Sigmoid colon (tissue), 7 donors: ENCODE measurements around the gene OTX1. TPM values are rescaled to one million over a fixed set of nuclear protein-coding genes. Genes with fewer than 3 reads are reported as not detected.

ENCODE experiments used
- DNase-seq: peaks from one replicate; pipeline ENCODE4 v3.0.0-alpha.2; 2019
- H3K27ac ChIP-seq, 4 donors: fragments of 200-600 bp; sonication (generic); one replicate each; pipeline ENCODE4 v1.5.1; 2016 to 2019; ENCODE audit warnings: mild to moderate bottlenecking in 1 of 4
- H3K27me3 ChIP-seq, 3 donors: fragments of 200-600 bp; sonication (generic); one replicate each; pipeline ENCODE4 v1.5.1; 2019; ENCODE audit warnings: mild to moderate bottlenecking in 1 of 3
- H3K36me3 ChIP-seq, 4 donors: fragments of 200-600 bp; sonication (generic); one replicate each; pipeline ENCODE4 v1.5.1; 2016 to 2019
- H3K4me1 ChIP-seq, 4 donors: fragments of 200-600 bp; sonication (generic); one replicate each; pipeline ENCODE4 v1.5.1; 2017 to 2019
- H3K4me3 ChIP-seq, 4 donors: fragments of 200-600 bp; sonication (generic); one replicate each; pipeline ENCODE4 v1.5.1; 2017 to 2019; ENCODE audit warnings: mild to moderate bottlenecking in 2 of 4, moderate library complexity in 1 of 4
- H3K9me3 ChIP-seq, 4 donors: fragments of 200-600 bp in 3 of 4; sonication (generic) in 3 of 4; one replicate each; pipeline versions ENCODE4 v1.5.1 to v1.6.1; 2013 to 2019
- CTCF ChIP-seq, 4 experiments: fragments of 450-650 bp in 3 of 4; fragments of 200-600 bp in 1 of 4; IDR thresholded peaks; one replicate each; pipeline ENCODE4 v1.5.1; 2016 to 2019; ENCODE audit warnings: antibody characterized with exemption in 4 of 4, mild to moderate bottlenecking in 3 of 4, moderate library complexity in 2 of 4
- EP300 ChIP-seq, 4 donors: sonication (generic); formaldehyde crosslinking; IDR thresholded peaks; one replicate each; pipeline ENCODE4 v1.6.1; 2017; ENCODE audit warnings: antibody characterized with exemption in 4 of 4
- POLR2A ChIP-seq, 2 donors: fragments of 450-650 bp; IDR thresholded peaks; one replicate each; pipeline ENCODE4 v1.6.1; 2016; ENCODE audit warnings: antibody characterized with exemption in 2 of 2, mild to moderate bottlenecking in 2 of 2, moderate library complexity in 2 of 2
- POLR2AphosphoS5 ChIP-seq, 4 donors: sonication (generic); formaldehyde crosslinking; IDR thresholded peaks; one replicate each; pipeline ENCODE4 v1.6.1; 2017; ENCODE audit warnings: antibody characterized with exemption in 4 of 4
- WGBS, 2 donors: extraction: QIAGEN DNeasy Blood & Tissue Kit; methylation state at CpG; one replicate each; pipeline ENCODE4 v1.1.7; 2013; 5-methylcytosine and 5-hydroxymethylcytosine counted together
- intact Hi-C: fragments of 100-400 bp; cut with DNase I; formaldehyde crosslinking; loops from one replicate; pipeline ENCODE4 v1.15.1; 2023
- polyA plus RNA-seq, 3 donors: library from polyadenylated mRNA; stranded (reverse); fragments of 200-250 nt; gene quantifications; one replicate each; pipeline ENCODE4 v1.2.3, GENCODE V29; 2013
- total RNA-seq, 4 donors: library from RNA; depleted of rRNA; stranded (reverse); fragments of >200 nt; gene quantifications; one replicate each; pipeline ENCODE4 v1.1.0, GENCODE V29; 2016
- donor health status: healthy with polysubstance abuse.
- donor health status: Bipolar disorder and iron deficiency.
- donor health status: healthy.

OTX1 gene
- total and polyA plus RNA-seq, 7 donors = 0.54 TPM; not detected in 6

- no peak for DNase-seq
- no peaks in the 10 kb centered on the region for H3K27me3 ChIP-seq
- 21 to 60% methylated on average over 1 of the region's 1 CpG for WGBS, 2 donors
- intact Hi-C loops = no loop called here
- no peaks in the 10 kb centered on the region for H3K4me1 ChIP-seq
- TF ChIP-seq POLR2AphosphoS5 (IDR thresholded peaks at IDR 0.05) (no peak), POLR2A (IDR thresholded peaks at IDR 0.05) (no peak)
- H3K27ac ChIP-seq = no peak overlapping the region
- H3K9me3 ChIP-seq = no peaks in the 10 kb centered on the region
- H3K36me3 ChIP-seq = no peaks in the 10 kb centered on the region
- no peak overlapping the region for H3K4me3 ChIP-seq
These were observed 36.1 kb downstream of the OTX1 start for GRCh38 chr2:63086687-63087086.

GRCh38 chr2:63092401-63092800 lies 41.8 kb downstream of the OTX1 start:
- H3K4me1 ChIP-seq = no peaks in the 10 kb centered on the region
- no peak for DNase-seq
- TF ChIP-seq EP300 (IDR thresholded peaks at IDR 0.05) = no peak
- intact Hi-C loops = no loop called here
- no peaks in the 10 kb centered on the region for H3K9me3 ChIP-seq
- H3K36me3 ChIP-seq = no peaks in the 10 kb centered on the region
- no peak overlapping the region for H3K4me3 ChIP-seq
- WGBS, 2 donors = 86 to 93% methylated on average over 1 of the region's 1 CpG
- H3K27me3 ChIP-seq = no peaks in the 10 kb centered on the region
- H3K27ac ChIP-seq = no peak overlapping the region

- Histone ChIP-seq H3K36me3 (no peaks in the 10 kb centered on the region), H3K9me3 (no peaks in the 10 kb centered on the region), H3K27me3 (no peaks in the 10 kb centered on the region), H3K27ac (no peak overlapping the region), H3K4me3 (no peak overlapping the region), H3K4me1 (no peaks in the 10 kb centered on the region)
- intact Hi-C loops = no loop called here
- DNase-seq = no peak
- 0% methylated on average over 1 of the region's 1 CpG for WGBS, 2 donors
- TF ChIP-seq EP300 (IDR thresholded peaks at IDR 0.05) (no peak), CTCF (IDR thresholded peaks at IDR 0.05) (no peak), POLR2AphosphoS5 (IDR thresholded peaks at IDR 0.05) (no peak), POLR2A (IDR thresholded peaks at IDR 0.05) (no peak)
These were observed 42.2 kb downstream of the OTX1 start for GRCh38 chr2:63092857-63093256.

- intact Hi-C loops = no loop called here
- no peak for DNase-seq
- H3K4me3 ChIP-seq = no peak overlapping the region
- no peaks in the 10 kb centered on the region for H3K9me3 ChIP-seq
- no peaks in the 10 kb centered on the region for H3K4me1 ChIP-seq
- H3K27me3 ChIP-seq = no peaks in the 10 kb centered on the region
- TF ChIP-seq POLR2AphosphoS5 (IDR thresholded peaks at IDR 0.05) (no peak), POLR2A (IDR thresholded peaks at IDR 0.05) (no peak), EP300 (IDR thresholded peaks at IDR 0.05) (no peak), CTCF (IDR thresholded peaks at IDR 0.05) (no peak)
- no peak overlapping the region for H3K27ac ChIP-seq
- WGBS, 2 donors = 88 to 94% methylated on average over 1 of the region's 1 CpG
- no peaks in the 10 kb centered on the region for H3K36me3 ChIP-seq
These were observed 42.9 kb downstream of the OTX1 start for GRCh38 chr2:63093502-63093901.

- WGBS, 2 donors = 25 to 57% methylated on average over 1 of the region's 1 CpG
- Histone ChIP-seq H3K27ac (no peak overlapping the region), H3K4me3 (no peak overlapping the region), H3K9me3 (peaks cover 0 to 5% (median 0%) of the 10 kb centered on the region in 4 donors), H3K4me1 (no peaks in the 10 kb centered on the region), H3K27me3 (no peaks in the 10 kb centered on the region), H3K36me3 (no peaks in the 10 kb centered on the region)
- no peak for DNase-seq
- intact Hi-C loops = no loop called here
- TF ChIP-seq POLR2A (IDR thresholded peaks at IDR 0.05) = no peak
- no peak for TF ChIP-seq CTCF (IDR thresholded peaks at IDR 0.05)
- TF ChIP-seq EP300 (IDR thresholded peaks at IDR 0.05) = no peak
- TF ChIP-seq POLR2AphosphoS5 (IDR thresholded peaks at IDR 0.05) = no peak
These were observed 45.9 kb downstream of the OTX1 start for GRCh38 chr2:63096491-63096890.

GRCh38 chr2:63099032-63099431 lies 48.4 kb downstream of the OTX1 start:
- no peak for DNase-seq
- 83 to 93% methylated on average over 1 of the region's 1 CpG for WGBS, 2 donors
- TF ChIP-seq POLR2AphosphoS5 (IDR thresholded peaks at IDR 0.05) = no peak
- no peak for TF ChIP-seq CTCF (IDR thresholded peaks at IDR 0.05)
- TF ChIP-seq EP300 (IDR thresholded peaks at IDR 0.05) = no peak
- no peak for TF ChIP-seq POLR2A (IDR thresholded peaks at IDR 0.05)

More at GRCh38 chr2:63099032-63099431, 48.4 kb downstream of the OTX1 start:
- no peak overlapping the region for H3K27ac ChIP-seq
- H3K36me3 ChIP-seq = no peaks in the 10 kb centered on the region
- no peaks in the 10 kb centered on the region for H3K4me1 ChIP-seq
- intact Hi-C loops = no loop called here
- no peaks in the 10 kb centered on the region for H3K27me3 ChIP-seq
- H3K4me3 ChIP-seq = no peak overlapping the region
- H3K9me3 ChIP-seq = peaks cover 0 to 11% (median 0%) of the 10 kb centered on the region in 4 donors
